ENCODE data around the gene MDFI. TPM values are rescaled to one million over a fixed set of nuclear protein-coding genes. Genes with fewer than 3 reads are reported as not detected.

Gene MDFI
- total and polyA plus RNA-seq, 7 donors, result 0.53 to 3.0 (median 0.93) TPM

- peaks cover 0 to 62% of the 10 kb centered on the region in 2 donors for H3K36me3 ChIP-seq (ENCODE audit: insufficient read depth in 1 of 2, low read depth in 1 of 2)
- ATAC-seq (no peak), DNase-seq (no peak)
- no peaks in the 10 kb centered on the region for H3K9me3 ChIP-seq
- H3K4me1 ChIP-seq, result no peaks in the 10 kb centered on the region
- WGBS, 3 donors, result 87 to 97% (median 92%) methylated on average over 15 of the region's 15 CpGs
- no peaks in the 10 kb centered on the region for H3K27me3 ChIP-seq (ENCODE audit: insufficient read depth in 3 of 3, low read length in 2 of 3)
- H3K27ac ChIP-seq, result no peak overlapping the region
- no peak overlapping the region for H3K4me3 ChIP-seq
- TF ChIP-seq CTCF (IDR thresholded peaks at IDR 0.05), result no peak
- intact Hi-C loops (cut with DNase I), result loop anchor here in 1 of 2 donors (5.0 kb wide), 1 partner anchor 227 kb away; no protein-coding TSS in a partner anchor
Observed at GRCh38 chr6:41594766-41595165, 43.5 kb upstream of the MDFI start.

GRCh38 chr6:41595166-41595565 lies 43.1 kb upstream of the MDFI start:
- Histone ChIP-seq H3K27me3 (ENCODE audit: insufficient read depth in 3 of 3, low read length in 2 of 3) (no peaks in the 10 kb centered on the region), H3K36me3 (ENCODE audit: insufficient read depth in 1 of 2, low read depth in 1 of 2) (peaks cover 0 to 58% of the 10 kb centered on the region in 2 donors), H3K27ac (no peak overlapping the region), H3K9me3 (no peaks in the 10 kb centered on the region), H3K4me1 (no peaks in the 10 kb centered on the region), H3K4me3 (no peak overlapping the region)
- DNase-seq (no peak), ATAC-seq (no peak)
- intact Hi-C loops (cut with DNase I), result no loop called here
- TF ChIP-seq CTCF (IDR thresholded peaks at IDR 0.05), result no peak
- WGBS, 3 donors, result 86 to 91% (median 89%) methylated on average over 5 to 6 of the region's 6 CpGs

- Histone ChIP-seq H3K36me3 (ENCODE audit: insufficient read depth in 1 of 2, low read depth in 1 of 2) (peaks cover 0 to 48% of the 10 kb centered on the region in 2 donors), H3K4me3 (no peak overlapping the region), H3K9me3 (no peaks in the 10 kb centered on the region), H3K27ac (no peak overlapping the region), H3K4me1 (no peaks in the 10 kb centered on the region), H3K27me3 (ENCODE audit: insufficient read depth in 3 of 3, low read length in 2 of 3) (no peaks in the 10 kb centered on the region)
- intact Hi-C loops (cut with DNase I), result no loop called here
- no peak for ATAC-seq
- no peak for TF ChIP-seq CTCF (IDR thresholded peaks at IDR 0.05)
- 88 to 90% (median 88%) methylated on average over 10 of the region's 10 CpGs for WGBS, 3 donors
- peak in 1 of 2 donors; percentile 22 for DNase-seq
Observed at GRCh38 chr6:41596096-41596685, 42.1 kb upstream of the MDFI start.

- Histone ChIP-seq H3K27me3 (ENCODE audit: insufficient read depth in 3 of 3, low read length in 2 of 3) (no peaks in the 10 kb centered on the region), H3K36me3 (ENCODE audit: insufficient read depth in 1 of 2, low read depth in 1 of 2) (peaks cover 0 to 43% of the 10 kb centered on the region in 2 donors), H3K9me3 (no peaks in the 10 kb centered on the region), H3K27ac (no peak overlapping the region), H3K4me1 (no peaks in the 10 kb centered on the region), H3K4me3 (no peak overlapping the region)
- TF ChIP-seq CTCF (IDR thresholded peaks at IDR 0.05), result no peak
- WGBS, 3 donors, result 92 to 93% (median 93%) methylated on average over 11 of the region's 11 CpGs
- DNase-seq, result peak in 1 of 2 donors; percentile 32
- ATAC-seq, result no peak
- intact Hi-C loops (cut with DNase I), result no loop called here
Observed at GRCh38 chr6:41596807-41597206, 41.5 kb upstream of the MDFI start.
